Dedifferentiated amniotic fluid mesenchymal stem cell (primary cell): Measurements from ENCODE around the gene TMPRSS6.
A peak's percentile ranks its signal among the peaks of the same experiment; 100 is the strongest.

ENCODE experiments used
- DNase-seq: peaks from one replicate; pipeline ENCODE4 v3.0.0-alpha.2; 2016; ENCODE audit errors: extremely low spot score

Gene TMPRSS6

DNA sequence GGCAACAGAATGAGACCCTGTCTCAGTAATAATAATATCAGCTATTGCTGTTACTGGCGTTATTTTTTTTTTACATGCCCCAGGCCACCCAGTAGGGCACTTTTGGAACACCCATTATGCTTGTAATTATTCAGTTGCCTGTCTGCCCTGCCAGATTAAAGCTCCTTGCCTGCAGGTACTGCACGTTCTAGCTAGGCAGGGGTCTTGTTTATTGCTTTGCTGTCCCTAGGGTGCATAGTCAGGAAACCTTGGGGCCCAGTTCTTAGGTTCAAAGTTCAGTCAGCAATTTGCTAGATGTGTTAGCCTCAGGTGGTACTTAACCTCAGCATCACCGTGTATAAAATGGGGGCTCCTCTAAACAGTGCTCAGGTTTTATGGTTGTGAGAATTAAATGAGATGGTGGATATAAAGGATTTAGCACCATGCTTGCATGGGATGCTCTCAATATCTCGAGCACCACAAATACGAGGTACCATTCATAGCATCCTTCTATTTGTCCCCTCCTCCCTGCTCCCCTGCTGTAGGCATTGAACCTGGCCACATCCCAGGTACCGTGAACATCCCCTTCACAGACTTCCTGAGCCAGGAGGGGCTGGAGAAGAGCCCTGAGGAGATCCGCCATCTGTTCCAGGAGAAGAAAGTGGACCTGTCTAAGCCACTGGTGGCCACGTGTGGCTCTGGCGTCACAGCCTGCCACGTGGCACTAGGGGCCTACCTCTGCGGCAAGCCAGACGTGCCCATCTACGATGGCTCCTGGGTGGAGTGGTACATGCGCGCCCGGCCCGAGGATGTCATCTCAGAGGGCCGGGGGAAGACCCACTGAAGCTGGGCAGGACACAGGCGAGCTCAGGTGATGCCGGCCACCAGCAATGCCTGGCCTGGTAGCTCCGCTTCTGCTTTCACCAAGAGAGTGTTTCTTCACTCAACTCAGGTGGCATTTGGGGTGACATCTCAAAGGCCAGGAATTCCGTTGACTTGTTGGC is 80.5 kb downstream of the TMPRSS6 start:
- DNase-seq: no peak

GRCh38 chr22:37027556-37027955 is 82.0 kb downstream of the TMPRSS6 start:
- DNase-seq: no peak

GRCh38 chr22:37026325-37026724 is 83.2 kb downstream of the TMPRSS6 start:
- DNase-seq: no peak

GRCh38 chr22:37025500-37026070 is 83.9 kb downstream of the TMPRSS6 start:
- DNase-seq: no peak

DNA sequence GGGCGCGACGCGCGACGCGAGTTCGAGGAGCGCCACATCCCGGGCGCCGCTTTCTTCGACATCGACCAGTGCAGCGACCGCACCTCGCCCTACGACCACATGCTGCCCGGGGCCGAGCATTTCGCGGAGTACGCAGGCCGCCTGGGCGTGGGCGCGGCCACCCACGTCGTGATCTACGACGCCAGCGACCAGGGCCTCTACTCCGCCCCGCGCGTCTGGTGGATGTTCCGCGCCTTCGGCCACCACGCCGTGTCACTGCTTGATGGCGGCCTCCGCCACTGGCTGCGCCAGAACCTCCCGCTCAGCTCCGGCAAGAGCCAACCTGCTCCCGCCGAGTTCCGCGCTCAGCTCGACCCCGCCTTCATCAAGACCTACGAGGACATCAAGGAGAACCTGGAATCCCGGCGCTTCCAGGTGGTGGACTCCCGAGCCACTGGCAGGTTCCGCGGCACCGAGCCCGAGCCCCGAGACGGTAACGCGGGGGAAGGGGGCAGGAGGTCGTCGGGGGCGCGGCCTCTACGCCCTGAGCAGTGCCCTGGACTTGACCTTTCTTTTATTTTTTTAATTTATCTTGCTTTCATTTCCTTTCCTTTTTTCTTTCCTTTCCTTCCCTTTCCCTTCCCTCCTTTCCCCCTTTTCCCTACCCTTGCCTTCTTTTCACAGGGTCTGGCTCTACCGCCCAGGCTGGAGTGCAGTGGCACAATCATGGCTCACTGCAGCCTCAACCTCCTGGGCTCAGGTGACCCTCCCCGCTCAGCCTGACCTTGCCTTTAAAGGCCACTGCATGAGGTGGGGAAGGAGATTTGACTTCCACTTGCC is 85.0 kb downstream of the TMPRSS6 start:
- no peak for DNase-seq

GRCh38 chr22:37023743-37024338 is 85.7 kb downstream of the TMPRSS6 start:
- no peak for DNase-seq

GRCh38 chr22:37022483-37023337 is 86.8 kb downstream of the TMPRSS6 start:
- no peak for DNase-seq

GRCh38 chr22:37021710-37022482 is 87.6 kb downstream of the TMPRSS6 start:
- no peak for DNase-seq

GRCh38 chr22:37021041-37021440 is 88.5 kb downstream of the TMPRSS6 start:
- DNase-seq: no peak

- peak; percentile 29 for DNase-seq
Observed at GRCh38 chr22:37020192-37020479, 89.4 kb downstream of the TMPRSS6 start.

DNA sequence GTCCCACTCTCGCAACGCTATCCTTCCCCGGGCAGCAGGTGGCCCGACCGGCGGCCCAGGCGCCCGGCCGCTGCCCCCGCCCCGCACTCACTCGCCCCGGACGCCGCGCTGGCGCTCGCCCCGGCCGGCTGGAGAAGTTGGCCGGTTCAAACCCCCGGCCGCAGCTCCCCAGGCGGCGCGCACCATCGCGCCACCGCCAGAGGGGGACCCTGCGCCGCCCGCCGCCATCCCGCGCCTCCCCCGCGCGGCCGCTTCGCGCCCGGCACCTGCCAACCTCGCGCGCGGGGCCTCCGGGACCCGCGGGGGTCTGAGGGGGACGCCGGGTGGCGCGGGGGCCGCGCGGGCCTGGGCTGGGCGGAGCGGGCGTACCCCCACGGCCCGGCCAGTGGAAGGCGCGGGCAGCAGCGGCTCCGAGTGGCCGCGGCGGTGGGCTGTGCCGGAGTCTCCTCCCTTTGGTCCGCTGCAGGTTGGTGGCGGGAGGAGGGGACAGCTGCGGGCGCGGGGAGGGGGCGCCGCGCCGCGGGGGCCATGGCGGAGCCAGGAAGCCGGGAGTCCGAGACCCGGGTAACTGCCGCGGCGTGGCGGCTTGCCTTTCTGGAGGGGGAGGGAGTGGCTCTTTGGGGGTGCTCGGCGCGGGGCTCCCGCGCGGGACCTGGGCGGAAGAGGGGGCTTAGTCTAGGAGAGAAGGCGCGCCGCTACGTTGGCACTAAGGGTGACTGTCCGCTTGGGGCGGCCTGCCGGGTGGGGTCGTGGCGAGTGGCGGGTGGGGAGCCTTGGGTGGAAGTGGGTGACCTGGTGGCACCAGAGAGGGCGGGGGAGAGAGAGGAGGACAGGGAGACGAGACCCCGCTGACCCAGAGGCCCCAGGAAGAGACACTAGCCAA is 90.0 kb downstream of the TMPRSS6 start, which contains the start of the genes MPST and TST:
Gene MPST (plus strand): TSS at position 434 of the 883 bp plus-strand sequence. CDS start 95 bp downstream, at position 529.
Gene TST (minus strand): TSS at position 139 of the 883 bp plus-strand sequence. CDS start 715 bp downstream, outside the sequence.
- peak; percentile 43 for DNase-seq

DNA sequence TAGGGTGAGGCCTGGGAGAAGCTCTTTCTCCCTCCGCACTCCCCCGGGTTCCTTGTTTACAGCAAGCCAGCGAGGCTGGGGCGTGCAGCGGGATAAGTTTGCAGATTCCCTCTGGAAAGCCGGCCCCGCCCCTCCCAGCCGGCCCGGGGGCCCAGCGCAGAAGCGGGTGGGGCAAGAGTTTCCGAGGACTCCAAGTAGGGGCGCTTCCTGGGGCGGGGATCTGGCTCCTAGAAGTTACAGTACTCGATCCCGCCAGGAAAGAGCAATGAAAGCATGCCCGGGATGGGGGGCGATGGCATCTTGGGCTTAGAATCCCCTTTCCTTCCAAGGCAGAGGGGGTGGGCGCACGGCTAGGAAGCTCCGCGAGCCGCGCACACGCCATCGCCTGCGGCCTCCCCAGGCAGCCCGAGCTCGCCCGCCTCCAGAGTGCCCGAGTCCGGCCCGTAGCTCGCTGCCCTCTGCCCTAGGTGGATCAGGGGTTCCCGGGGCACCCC is 90.7 kb downstream of the TMPRSS6 start:
- DNase-seq: peak; percentile 19

DNA sequence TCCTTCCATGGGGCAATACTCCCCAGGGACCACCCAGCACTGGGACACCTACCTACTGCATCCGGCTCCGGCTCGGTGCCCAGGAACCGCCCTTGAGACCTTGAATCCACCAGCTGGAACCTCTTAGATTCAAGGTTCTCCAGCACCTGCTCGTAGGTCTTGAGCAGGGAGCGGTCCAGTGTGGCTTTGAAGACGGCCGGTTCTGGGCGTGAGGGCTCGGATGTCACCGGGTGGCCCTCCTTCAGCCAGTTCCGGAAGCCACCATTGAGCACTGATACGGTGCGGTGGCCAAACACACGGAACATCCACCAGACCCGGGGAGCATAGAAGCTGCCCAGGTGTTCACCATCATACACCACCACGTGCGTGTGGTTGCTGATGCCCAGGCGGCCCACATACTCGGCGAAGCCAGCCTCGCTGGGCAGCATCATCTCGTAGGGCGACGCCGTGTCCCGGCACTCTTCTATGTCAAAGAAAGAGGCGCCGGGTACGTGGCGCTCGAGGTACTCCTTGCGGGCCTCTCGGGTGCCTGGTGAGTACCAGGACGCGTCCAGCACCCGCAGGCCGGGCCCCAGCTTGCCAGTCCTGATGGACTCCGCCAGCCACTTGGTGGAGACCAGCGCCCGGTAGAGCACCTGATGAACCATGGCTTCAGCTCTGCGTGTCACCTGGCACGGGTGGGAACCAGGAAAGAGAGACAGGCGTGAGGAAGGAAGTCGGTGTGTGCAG is 91.3 kb downstream of the TMPRSS6 start:
- no peak for DNase-seq

DNA sequence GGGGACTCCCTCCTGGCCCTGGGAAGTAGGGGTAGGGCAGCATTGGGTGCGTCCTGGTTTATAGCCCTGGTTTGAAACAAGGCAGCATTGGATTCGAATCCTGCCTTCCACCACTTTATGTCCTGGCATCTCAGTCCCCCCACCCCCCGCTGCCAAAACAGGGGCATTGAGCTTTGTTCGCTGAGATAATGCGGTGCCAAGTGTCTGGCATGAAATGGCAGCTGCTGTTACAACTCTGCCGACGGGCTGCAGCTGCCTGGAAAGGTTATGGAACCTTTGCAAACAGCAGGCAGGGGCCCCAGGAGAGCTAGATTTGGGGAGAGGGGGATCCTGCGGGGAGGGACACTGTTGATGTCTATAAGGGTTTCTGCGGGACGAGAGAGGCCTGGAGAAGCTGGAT is 92.2 kb downstream of the TMPRSS6 start:
- no peak for DNase-seq

DNA sequence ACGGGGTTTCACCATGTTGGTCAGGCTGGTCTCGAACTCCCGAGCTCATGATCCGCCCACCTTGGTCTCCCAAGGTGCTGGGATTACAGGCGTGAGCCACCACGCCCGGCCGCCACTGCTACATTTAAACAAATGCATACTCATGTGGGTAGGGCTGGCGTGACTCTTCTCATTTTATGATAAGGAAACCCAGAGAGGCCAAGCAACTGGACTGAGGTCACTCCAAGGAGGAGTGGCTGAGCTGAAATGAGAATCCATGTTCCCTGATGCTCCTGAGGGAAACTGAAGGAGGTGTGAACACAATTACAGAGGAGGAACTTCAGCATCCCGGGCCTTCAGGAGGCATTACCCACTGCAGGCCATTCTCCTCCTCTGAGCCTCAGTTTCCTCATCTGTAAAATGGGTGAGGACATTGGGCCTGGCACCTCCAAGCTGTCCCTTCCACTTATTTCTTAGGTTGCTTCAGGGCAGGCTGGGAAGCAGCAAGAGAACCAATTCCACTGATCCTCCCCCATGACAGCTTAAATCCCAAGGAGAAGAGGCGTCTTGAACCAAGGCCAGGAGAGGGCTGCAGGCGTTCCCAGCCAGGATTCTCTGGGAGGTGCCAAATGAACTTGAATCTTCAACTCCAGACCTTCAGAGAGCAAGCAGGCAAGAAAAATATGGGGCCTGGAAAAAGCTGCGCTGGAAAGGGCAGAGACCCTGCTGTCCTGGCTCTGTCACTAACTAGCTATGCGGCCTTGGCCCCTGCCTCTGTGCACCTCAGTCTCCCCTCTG is 93.2 kb downstream of the TMPRSS6 start:
- no peak for DNase-seq

DNA sequence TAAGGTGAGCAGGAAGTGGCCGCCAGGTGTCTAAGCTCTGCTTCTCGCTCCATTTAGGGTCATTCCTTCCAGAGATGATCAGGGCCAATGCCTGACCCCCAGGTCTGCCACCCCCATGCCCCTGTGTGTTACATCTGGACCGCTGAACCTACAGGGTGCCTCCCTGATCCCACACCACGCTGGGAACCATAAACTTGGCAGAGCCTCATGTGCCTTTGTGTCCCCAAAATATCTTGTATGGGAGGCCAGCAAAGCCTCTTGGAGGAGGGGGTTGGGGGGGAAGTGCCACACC is 94.0 kb downstream of the TMPRSS6 start:
- no peak for DNase-seq
